Measurements from ENCODE around the gene SS18. TPM values are rescaled to one million over a fixed set of nuclear protein-coding genes. Genes with fewer than 3 reads are reported as not detected.

SS18 gene
- total and polyA plus RNA-seq, 8 donors, result 56.9 to 100 (median 91.8) TPM

GRCh38 chr18:26046419-26047077 is 43.9 kb downstream of the SS18 start:
- intact Hi-C loops (cut with DNase I), result no loop called here

GRCh38 chr18:26044807-26045206 is 45.6 kb downstream of the SS18 start:
- H3K9me3 ChIP-seq, result no peaks in the 10 kb centered on the region
- no peaks in the 10 kb centered on the region for H3K4me1 ChIP-seq
- no peak overlapping the region for H3K27ac ChIP-seq
- H3K36me3 ChIP-seq, result peaks cover 0 to 8% of the 10 kb centered on the region in 2 donors
- intact Hi-C loops (cut with DNase I), result no loop called here
- H3K27me3 ChIP-seq, result no peaks in the 10 kb centered on the region
- no peak overlapping the region for H3K4me3 ChIP-seq
- DNase-seq (no peak), ATAC-seq (no peak)
- TF ChIP-seq, protein P1, sequence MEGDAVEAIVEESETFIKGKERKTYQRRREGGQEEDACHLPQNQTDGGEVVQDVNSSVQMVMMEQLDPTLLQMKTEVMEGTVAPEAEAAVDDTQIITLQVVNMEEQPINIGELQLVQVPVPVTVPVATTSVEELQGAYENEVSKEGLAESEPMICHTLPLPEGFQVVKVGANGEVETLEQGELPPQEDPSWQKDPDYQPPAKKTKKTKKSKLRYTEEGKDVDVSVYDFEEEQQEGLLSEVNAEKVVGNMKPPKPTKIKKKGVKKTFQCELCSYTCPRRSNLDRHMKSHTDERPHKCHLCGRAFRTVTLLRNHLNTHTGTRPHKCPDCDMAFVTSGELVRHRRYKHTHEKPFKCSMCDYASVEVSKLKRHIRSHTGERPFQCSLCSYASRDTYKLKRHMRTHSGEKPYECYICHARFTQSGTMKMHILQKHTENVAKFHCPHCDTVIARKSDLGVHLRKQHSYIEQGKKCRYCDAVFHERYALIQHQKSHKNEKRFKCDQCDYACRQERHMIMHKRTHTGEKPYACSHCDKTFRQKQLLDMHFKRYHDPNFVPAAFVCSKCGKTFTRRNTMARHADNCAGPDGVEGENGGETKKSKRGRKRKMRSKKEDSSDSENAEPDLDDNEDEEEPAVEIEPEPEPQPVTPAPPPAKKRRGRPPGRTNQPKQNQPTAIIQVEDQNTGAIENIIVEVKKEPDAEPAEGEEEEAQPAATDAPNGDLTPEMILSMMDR (IDR thresholded peaks at IDR 0.05), result no peak

More at GRCh38 chr18:26046419-26047077, 43.9 kb downstream of the SS18 start:
- Histone ChIP-seq H3K36me3 (peaks cover 0 to 23% of the 10 kb centered on the region in 2 donors), H3K4me1 (no peaks in the 10 kb centered on the region), H3K9me3 (no peaks in the 10 kb centered on the region), H3K27me3 (no peaks in the 10 kb centered on the region), H3K4me3 (no peak overlapping the region), H3K27ac (no peak overlapping the region)
- TF ChIP-seq, protein P1 (IDR thresholded peaks at IDR 0.05), result no peak
- no peak for ATAC-seq
- no peak for DNase-seq

- TF ChIP-seq, protein P1 (IDR thresholded peaks at IDR 0.05), result no peak
- ATAC-seq, result no peak
- Histone ChIP-seq H3K4me3 (no peak overlapping the region), H3K36me3 (peaks cover 0 to 27% of the 10 kb centered on the region in 2 donors), H3K27me3 (no peaks in the 10 kb centered on the region), H3K4me1 (no peaks in the 10 kb centered on the region), H3K27ac (no peak overlapping the region), H3K9me3 (no peaks in the 10 kb centered on the region)
- intact Hi-C loops (cut with DNase I), result no loop called here
- DNase-seq, result no peak
These were observed 50.3 kb downstream of the SS18 start for GRCh38 chr18:26040051-26040656.

DNA sequence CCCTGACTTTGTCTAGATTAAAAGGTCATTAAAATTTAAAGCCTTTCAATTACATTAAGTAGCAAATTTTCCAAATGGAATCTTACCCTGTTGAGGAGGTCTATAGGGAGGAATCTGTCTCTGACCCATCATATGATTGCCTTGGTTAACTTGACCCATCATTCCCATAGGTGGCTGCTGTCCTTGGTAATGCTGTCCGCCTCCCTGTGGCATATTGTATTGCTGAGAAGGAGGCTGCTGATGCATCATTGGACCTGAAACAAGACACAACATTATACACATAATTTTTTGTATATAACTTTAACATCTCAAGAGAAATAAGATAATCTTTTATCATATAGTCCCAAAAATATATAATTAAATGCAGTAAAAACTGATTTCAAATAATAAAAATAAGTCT is 51.2 kb downstream of the SS18 start:
- H3K27me3 ChIP-seq, result no peaks in the 10 kb centered on the region
- intact Hi-C loops (cut with DNase I), result no loop called here
- no peak overlapping the region for H3K4me3 ChIP-seq
- no peak for ATAC-seq
- no peaks in the 10 kb centered on the region for H3K4me1 ChIP-seq
- TF ChIP-seq, protein P1 (IDR thresholded peaks at IDR 0.05), result no peak
- H3K36me3 ChIP-seq, result peaks cover 0 to 37% of the 10 kb centered on the region in 2 donors
- H3K27ac ChIP-seq, result no peak overlapping the region
- no peak for DNase-seq
- H3K9me3 ChIP-seq, result no peaks in the 10 kb centered on the region

GRCh38 chr18:26036635-26037034 is 53.8 kb downstream of the SS18 start:
- Histone ChIP-seq H3K27me3 (no peaks in the 10 kb centered on the region), H3K9me3 (no peaks in the 10 kb centered on the region), H3K4me3 (no peak overlapping the region), H3K36me3 (peaks cover 0 to 62% of the 10 kb centered on the region in 2 donors), H3K4me1 (no peaks in the 10 kb centered on the region), H3K27ac (no peak overlapping the region)
- DNase-seq, result no peak
- no peak for ATAC-seq
- TF ChIP-seq, protein P1 (IDR thresholded peaks at IDR 0.05), result no peak
- intact Hi-C loops (cut with DNase I), result no loop called here
